HuH-7.5 (cell line): ENCODE measurements around the gene IQGAP3.

Experiments used
- DNase-seq: peaks from one replicate; pipeline ENCODE4 v3.0.0; 2011; ENCODE audit warnings: low spot score

The IQGAP3 gene

GRCh38 chr1:156496211-156496761 is 76.1 kb downstream of the IQGAP3 start:
- DNase-seq: no peak

GRCh38 chr1:156495401-156496140 is 76.8 kb downstream of the IQGAP3 start:
- peak; percentile 66 for DNase-seq

GRCh38 chr1:156494309-156494895 is 78.0 kb downstream of the IQGAP3 start:
- no peak for DNase-seq

GRCh38 chr1:156493742-156494141 is 78.6 kb downstream of the IQGAP3 start:
- no peak for DNase-seq

GRCh38 chr1:156493154-156493631 is 79.2 kb downstream of the IQGAP3 start:
- no peak for DNase-seq

GRCh38 chr1:156492591-156493080 is 79.7 kb downstream of the IQGAP3 start:
- DNase-seq: no peak

- no peak for DNase-seq
These were observed 80.3 kb downstream of the IQGAP3 start for GRCh38 chr1:156492013-156492590.

GRCh38 chr1:156491151-156491949 is 81.0 kb downstream of the IQGAP3 start:
- DNase-seq: no peak

GRCh38 chr1:156490401-156491032 is 81.8 kb downstream of the IQGAP3 start:
- DNase-seq: peak; percentile 88

GRCh38 chr1:156489935-156490293 is 82.5 kb downstream of the IQGAP3 start:
- DNase-seq: no peak

GRCh38 chr1:156489166-156489934 is 83.0 kb downstream of the IQGAP3 start:
- DNase-seq: no peak

GRCh38 chr1:156488566-156489165 is 83.7 kb downstream of the IQGAP3 start:
- no peak for DNase-seq

GRCh38 chr1:156487862-156488261 is 84.5 kb downstream of the IQGAP3 start:
- DNase-seq: no peak

GRCh38 chr1:156486421-156487344 is 85.7 kb downstream of the IQGAP3 start:
- no peak for DNase-seq

- no peak for DNase-seq
These were observed 86.4 kb downstream of the IQGAP3 start for GRCh38 chr1:156485984-156486383.

- no peak for DNase-seq
These were observed 87.8 kb downstream of the IQGAP3 start for GRCh38 chr1:156484480-156485058.

GRCh38 chr1:156483397-156483796 is 89.0 kb downstream of the IQGAP3 start:
- no peak for DNase-seq

GRCh38 chr1:156482276-156482675 is 90.1 kb downstream of the IQGAP3 start:
- no peak for DNase-seq

GRCh38 chr1:156481527-156481926 is 90.8 kb downstream of the IQGAP3 start:
- no peak for DNase-seq
